HepG2 (cell line): ENCODE measurements around the gene RIMS3. TPM values are rescaled to one million over a fixed set of nuclear protein-coding genes. Genes with fewer than 3 reads are reported as not detected.
A peak's percentile ranks its signal among the peaks of the same experiment; 100 is the strongest.

Experiments used
- ATAC-seq: fragments of 200-7000 bp; cut with Tn5 transposase; 3 replicates; pipeline ENCODE4 v1.9.1; 2020; ENCODE audit warnings: mild to moderate bottlenecking, moderate library complexity
- BruUV-seq: library from RNA; stranded (reverse); fragments of 400-500 nt; replicated peaks from 2 replicates; lab custom pipeline; 2021; lab: Mats Ljungman, UMichigan
- CTCF ChIA-PET: fragments of 300-600 bp; formaldehyde crosslinking; extraction: SDS; loops from one replicate; lab custom pipeline; 2021; ENCODE audit warnings: low total read pairs, inconsistent platforms, low intra/inter-chr PET ratio; lab: Yijun Ruan, JAX
- POLR2A ChIA-PET: fragments of 350-600 bp; sonication (Branson Sonifier 250); formaldehyde crosslinking; loops from one replicate; lab custom pipeline; 2020; ENCODE audit warnings: antibody characterized with exemption, inconsistent platforms; lab: Yijun Ruan, JAX
- DNase-seq: peaks from one replicate; pipeline ENCODE4 v3.0.0-alpha.2; 2015; ENCODE audit warnings: low spot score
- FAIRE-seq: peaks from 3 replicates; lab custom pipeline; 2011; peaks lifted over from hg19 to GRCh38; lab: Jason Lieb, UNC
- H2AFZ ChIP-seq: one replicate; pipeline ENCODE4 v1.6.1; 2011; ENCODE audit warnings: low read length, inconsistent platforms
- H3K27ac ChIP-seq: fragments of 300-600 bp; 3 replicates; pipeline ENCODE4 v1.8.0; 2011; ENCODE audit warnings: mixed run types, mild to moderate bottlenecking, mixed read lengths, low read length, inconsistent platforms; ENCODE audit not compliant: insufficient read depth; ENCODE audit errors: extremely low read length
- H3K27me3 ChIP-seq, 2 experiments: fragments of 200-600 bp in 1 of 2; 2 replicates in 1 of 2; 3 replicates in 1 of 2; pipeline versions ENCODE4 v1.6.0 to v1.8.0; 2011; ENCODE audit warnings: low read length in 2 of 2, mild to moderate bottlenecking in 2 of 2, moderate library complexity in 2 of 2, inconsistent platforms in 1 of 2; ENCODE audit not compliant: insufficient read depth in 2 of 2, control insufficient read depth in 1 of 2
- H3K36me3 ChIP-seq, 2 experiments: fragments of 200-600 bp in 1 of 2; replicated peaks in 1 of 2; 2 replicates in 1 of 2; 3 replicates in 1 of 2; pipeline versions ENCODE4 v1.5.1 to v1.8.0; 2011; ENCODE audit warnings: low read length in 2 of 2, inconsistent platforms in 1 of 2; ENCODE audit not compliant: insufficient read depth in 2 of 2, control insufficient read depth in 1 of 2
- H3K4me1 ChIP-seq: 2 replicates; pipeline ENCODE4 v1.5.1; 2012; ENCODE audit warnings: low read length, inconsistent platforms; ENCODE audit not compliant: insufficient read depth
- H3K4me2 ChIP-seq: 2 replicates; pipeline ENCODE4 v1.6.0; 2011; ENCODE audit warnings: low read depth, low read length, inconsistent platforms
- H3K4me3 ChIP-seq, 3 experiments: fragments of 200-600 bp in 1 of 3; sonication (generic), shearing (Covaris generic) in 1 of 3; replicated peaks in 1 of 3; 2 replicates each; pipeline ENCODE4 v1.5.1; 2011 to 2016; ENCODE audit warnings: low read length in 3 of 3, inconsistent platforms in 2 of 3, low read depth in 2 of 3, mild to moderate bottlenecking in 2 of 3, control low read depth in 1 of 3, mixed read lengths in 1 of 3; ENCODE audit not compliant: insufficient read depth in 1 of 3
- H3K79me2 ChIP-seq: one replicate; pipeline ENCODE4 v1.6.1; 2011; ENCODE audit warnings: low read length, inconsistent platforms; ENCODE audit not compliant: insufficient read depth
- H3K9ac ChIP-seq: 2 replicates; pipeline ENCODE4 v1.6.0; 2011; ENCODE audit warnings: mild to moderate bottlenecking, low read depth, low read length, inconsistent platforms; ENCODE audit not compliant: insufficient read depth
- H3K9me3 ChIP-seq: 2 replicates; pipeline ENCODE4 v1.5.1; 2012; ENCODE audit warnings: mild to moderate bottlenecking, low read length
- H4K20me1 ChIP-seq: 2 replicates; pipeline ENCODE4 v1.6.0; 2011; ENCODE audit warnings: inconsistent platforms, mild to moderate bottlenecking, low read length, moderate library complexity; ENCODE audit not compliant: insufficient read depth
- MIER3 ChIP-seq: IDR thresholded peaks from 2 replicates; pipeline ENCODE4 v1.6.1; 2016; ENCODE audit warnings: missing compliant biosample characterization, borderline replicate concordance
- ZNF335 ChIP-seq: sonication (generic); formaldehyde crosslinking; IDR thresholded peaks from 2 replicates; pipeline ENCODE4 v1.4.0; 2020; ENCODE audit warnings: missing genetic modification reagents
- ZNF567 ChIP-seq: sonication (generic); formaldehyde crosslinking; IDR thresholded peaks from 2 replicates; pipeline ENCODE4 v1.8.1; 2023; ENCODE audit warnings: mild to moderate bottlenecking, missing genetic modification reagents, borderline replicate concordance
- ZNF629 ChIP-seq: sonication (generic); formaldehyde crosslinking; conservative IDR thresholded peaks from 2 replicates; pipeline ENCODE4 v1.5.0; 2020; ENCODE audit warnings: missing genetic modification reagents
- WGBS: methylation state at CpG from one replicate; pipeline ENCODE4 v1.1.6; 2017; ENCODE audit warnings: low lambda C conversion rate; 5-methylcytosine and 5-hydroxymethylcytosine counted together
- in situ Hi-C: cut with HindIII; loops from 2 replicates; pipeline ENCODE4 v1.10.0; 2017; ENCODE audit warnings: low pct_unique_long_range_greater_than_20kb; ENCODE audit not compliant: extremely low pct_ligation_motif_present
- intact Hi-C: fragments of 100-400 bp; cut with micrococcal nuclease; formaldehyde crosslinking; loops from one replicate; pipeline ENCODE4 v1.10.0; 2022; ENCODE audit not compliant: unreplicated experiment
- polyA plus RNA-seq, 8 experiments: library from polyadenylated mRNA; depleted of rRNA in 3 of 8; stranded (reverse) in 7 of 8; unstranded in 1 of 8; fragments of >200 nt; fragmentation: Illumina TruSeq in 4 of 8; extraction: Trizol in 4 of 8; gene quantifications; 2 replicates each; pipeline versions ENCODE4 v1.2.1 to v1.2.3, GENCODE V29; 2011 to 2016; ENCODE audit warnings: low read depth in 4 of 8, missing spikeins in 1 of 8, mixed read lengths in 1 of 8; ENCODE audit not compliant: insufficient read depth in 1 of 8
- total RNA-seq, 5 experiments: library from RNA; depleted of rRNA; stranded (reverse); fragments of >200 nt; fragmentation: Illumina TruSeq; extraction: Trizol; gene quantifications; 2 replicates each; pipeline ENCODE4 v1.2.3, GENCODE V29; 2016; ENCODE audit warnings: low read depth in 1 of 5
- TF ChIP-seq, protein P1 (sequence below): sonication (generic); formaldehyde crosslinking; conservative IDR thresholded peaks from 2 replicates; pipeline ENCODE4 v1.4.0; 2020; ENCODE audit warnings: missing genetic modification reagents

The RIMS3 gene
- total and polyA plus RNA-seq, 2 of the 13 experiments (the other 11 are each of a cell fraction or from before 2014, with no cell fraction given) = 2.1 to 5.4 TPM

DNA sequence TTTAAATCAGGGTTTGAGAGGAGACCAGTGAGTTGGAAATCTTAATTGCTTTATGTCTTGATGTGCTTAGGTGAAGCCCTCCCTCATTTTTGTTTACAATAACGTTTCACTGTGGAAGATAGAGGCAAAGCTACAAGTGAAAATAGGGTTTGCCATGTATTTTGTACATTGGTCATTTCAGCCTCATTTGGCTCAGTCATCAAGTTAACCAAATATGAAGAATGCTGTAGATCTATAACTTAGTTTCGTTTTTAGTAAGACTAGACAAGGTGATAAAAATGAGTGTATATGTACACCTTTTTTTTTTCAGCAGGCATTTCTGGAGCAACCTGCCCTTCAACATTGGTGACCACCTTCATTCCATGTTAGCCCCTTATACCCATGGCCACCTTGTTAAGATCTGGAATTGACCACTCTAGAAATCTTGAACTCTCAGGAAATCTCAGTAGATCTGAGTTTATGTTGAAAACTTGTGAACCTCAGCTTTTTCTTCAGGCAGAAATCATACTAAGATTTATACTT, 28.9 kb upstream of the RIMS3 start (continued):
- TF ChIP-seq, protein P1, sequence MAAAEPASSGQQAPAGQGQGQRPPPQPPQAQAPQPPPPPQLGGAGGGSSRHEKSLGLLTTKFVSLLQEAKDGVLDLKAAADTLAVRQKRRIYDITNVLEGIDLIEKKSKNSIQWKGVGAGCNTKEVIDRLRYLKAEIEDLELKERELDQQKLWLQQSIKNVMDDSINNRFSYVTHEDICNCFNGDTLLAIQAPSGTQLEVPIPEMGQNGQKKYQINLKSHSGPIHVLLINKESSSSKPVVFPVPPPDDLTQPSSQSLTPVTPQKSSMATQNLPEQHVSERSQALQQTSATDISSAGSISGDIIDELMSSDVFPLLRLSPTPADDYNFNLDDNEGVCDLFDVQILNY (CRISPR knock-in tag) = no peak
- no peak for TF ChIP-seq ZNF567 (CRISPR knock-in tag)
- no peak for TF ChIP-seq ZNF335 (CRISPR knock-in tag)

DNA sequence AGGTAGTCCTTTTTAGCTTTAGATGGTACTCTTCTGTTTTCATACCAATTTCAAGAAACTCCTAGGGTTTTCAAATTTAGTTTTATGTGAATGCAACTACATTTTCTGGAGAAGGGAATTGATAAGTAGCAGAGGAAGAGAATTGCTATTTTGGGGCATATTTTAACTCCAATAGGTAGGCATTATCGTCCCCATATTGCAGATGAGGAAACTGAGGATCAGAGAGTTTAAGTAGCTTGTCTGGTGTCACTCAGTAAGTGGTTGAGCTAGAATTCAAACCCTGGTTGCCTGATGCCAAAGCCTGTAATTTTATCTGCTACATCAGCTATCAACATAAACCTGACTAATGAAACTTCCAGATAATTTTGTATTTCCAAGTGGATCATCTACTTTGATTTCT, 27.9 kb upstream of the RIMS3 start:
- TF ChIP-seq MIER3 (CRISPR knock-in tag) (no peak), ZNF629 (CRISPR knock-in tag) (peak; percentile 75)
- TF ChIP-seq, all 625 proteins: peak for 1
- FAIRE-seq (no peak), ATAC-seq (no peak), DNase-seq (no peak)
- in situ Hi-C loops = no loop called here
- CTCF ChIA-PET = no interaction called here
- Histone ChIP-seq H3K9ac (peak overlapping the region; percentile 97; the same call in 1 of the 2 replicates), H4K20me1 (no peaks in the 10 kb centered on the region; the same call in 1 of the 2 replicates), H3K27me3 (peaks cover 0 to 3% of the 10 kb centered on the region in 2 experiments; a peak in 1 of 5 replicates), H3K79me2 (peaks cover 79% of the 10 kb centered on the region), H2AFZ (no peak overlapping the region), H3K4me3 (peak overlapping the region; percentile 74 to 81 (median 81); a peak in 5 of 6 replicates), H3K27ac (peak overlapping the region; percentile 97), H3K9me3 (no peaks in the 10 kb centered on the region), H3K4me1 (peaks cover 62% of the 10 kb centered on the region), H3K36me3 (0 out of 5 replicates have a peak, but pooled peaks cover 1 to 4% of the 10 kb centered on the region in 2 experiments), H3K4me2 (peak overlapping the region; percentile 100)
- BruUV-seq = no TSS peak
- 81% methylated on average over 1 of the region's 1 CpG for WGBS
- intact Hi-C loops = loop anchor here (5.0 kb wide), 2 partner anchors 64 to 159 kb away; no protein-coding TSS in a partner anchor
- POLR2A ChIA-PET = interaction anchor here (0.6 to 5.4 kb wide), 9 partner anchors 10 to 162 kb away, joined by 3 to 147 read pairs (median 19); partner anchors contain the start of gene ZNF684
